ENCODE measurements around the gene ANKRD17. TPM values are rescaled to one million over a fixed set of nuclear protein-coding genes. Genes with fewer than 3 reads are reported as not detected.

The ANKRD17 gene
- total and polyA plus RNA-seq, 2 of the 4 experiments (the other 2 are of a cell fraction) = 28.5 to 75.3 TPM

DNA sequence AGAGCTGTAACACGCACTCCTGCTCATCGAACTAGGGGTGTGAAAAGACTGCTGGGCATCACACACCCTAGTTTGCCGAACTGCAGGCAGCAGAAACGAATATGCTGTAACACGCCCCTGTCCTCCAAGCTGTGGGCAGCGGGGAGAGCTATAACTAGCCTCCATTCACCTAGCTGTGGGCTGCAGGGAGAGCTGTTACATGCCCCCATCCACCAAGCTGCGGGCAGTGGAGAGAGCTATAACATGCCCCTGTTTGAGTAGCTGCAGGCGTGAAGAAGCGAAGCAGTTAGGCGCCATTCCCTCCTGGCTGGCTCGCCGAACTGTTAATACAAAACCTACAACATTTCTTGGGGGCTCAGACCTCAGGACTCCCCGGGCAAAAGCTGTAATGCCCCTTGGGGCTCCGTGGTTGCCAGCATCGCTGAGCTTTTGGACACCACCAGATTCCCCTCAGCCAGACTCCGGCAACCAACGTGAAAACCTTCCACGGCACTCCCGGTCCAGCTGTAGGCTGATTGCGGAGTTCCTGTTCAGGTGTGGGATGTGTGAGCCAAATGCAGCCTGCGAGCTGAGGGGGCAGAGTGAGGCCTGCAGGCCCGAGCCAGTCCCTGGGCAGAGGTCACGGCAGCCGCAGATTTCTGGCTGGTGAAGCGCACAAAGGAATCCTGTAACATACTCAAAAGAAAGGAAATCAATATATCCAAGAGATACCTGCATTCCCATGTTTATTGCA lies 41.1 kb upstream of the ANKRD17 start:
- no peak overlapping the region for H3K14ac ChIP-seq (replicated peaks; ENCODE audit: low read depth, low read length)
- H2BK15ac ChIP-seq (ENCODE audit: low read depth, low read length) = no peak overlapping the region
- no peak overlapping the region for H2AK9ac ChIP-seq (replicated peaks; ENCODE audit: low read depth, low read length, poor library complexity)
- no peak overlapping the region for H3K56ac ChIP-seq (ENCODE audit: extremely low read depth, insufficient read depth, low read length)
- intact Hi-C loops (cut with micrococcal nuclease) = no loop called here
- H4K20me1 ChIP-seq (ENCODE audit: insufficient read depth, low read length) = no peaks in the 10 kb centered on the region
- BruUV-seq (replicated peaks) = no TSS peak
- no peak overlapping the region for H2BK120ac ChIP-seq (ENCODE audit: low read depth, low read length)
- ChIA-PET CTCF (interaction anchor here (0.9 to 1.1 kb wide), 2 partner anchors 9 to 40 kb away, joined by 3 to 4 read pairs; no protein-coding TSS in a partner anchor), POLR2A (ENCODE audit: unreplicated experiment) (no interaction called here)
- no peak overlapping the region for H3K4me3 ChIP-seq (ENCODE audit: insufficient read depth, low read depth, low read length)
- H2BK5ac ChIP-seq (ENCODE audit: low read depth, low read length, poor library complexity, severe bottlenecking) = no peak overlapping the region
- no peak overlapping the region for H3K18ac ChIP-seq (ENCODE audit: low read depth, low read length)
- in situ Hi-C loops (cut with MboI; ENCODE audit: low sequenced_read_pairs) = loop anchor here (25.0 kb wide), 1 partner anchor 813 kb away; no protein-coding TSS in a partner anchor
- H3K23ac ChIP-seq (ENCODE audit: low read depth, low read length) = no peak overlapping the region
- no peak overlapping the region for H3K4me2 ChIP-seq (ENCODE audit: low read depth, low read length)
- TF ChIP-seq RAD21 (IDR thresholded peaks at IDR 0.05; ENCODE audit: low read length) (no peak), BHLHE40 (IDR thresholded peaks at IDR 0.05; ENCODE audit: low read depth, low read length) (no peak), NFE2L2 (IDR thresholded peaks at IDR 0.05; ENCODE audit: low read depth, low read length) (no peak), MAZ (IDR thresholded peaks at IDR 0.05; ENCODE audit: borderline replicate concordance, low read depth, low read length) (no peak), MXI1 (IDR thresholded peaks at IDR 0.05; ENCODE audit: borderline replicate concordance, low read depth, low read length) (no peak), FOS (IDR thresholded peaks at IDR 0.05; ENCODE audit: low read depth, low read length) (no peak), POLR2A (IDR thresholded peaks at IDR 0.05; ENCODE audit: low read depth, low read length) (no peak), MAFK (IDR thresholded peaks at IDR 0.05; ENCODE audit: low read depth, low read length) (no peak)
- TF ChIP-seq, protein P1, sequence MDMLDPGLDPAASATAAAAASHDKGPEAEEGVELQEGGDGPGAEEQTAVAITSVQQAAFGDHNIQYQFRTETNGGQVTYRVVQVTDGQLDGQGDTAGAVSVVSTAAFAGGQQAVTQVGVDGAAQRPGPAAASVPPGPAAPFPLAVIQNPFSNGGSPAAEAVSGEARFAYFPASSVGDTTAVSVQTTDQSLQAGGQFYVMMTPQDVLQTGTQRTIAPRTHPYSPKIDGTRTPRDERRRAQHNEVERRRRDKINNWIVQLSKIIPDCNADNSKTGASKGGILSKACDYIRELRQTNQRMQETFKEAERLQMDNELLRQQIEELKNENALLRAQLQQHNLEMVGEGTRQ (IDR thresholded peaks at IDR 0.05; ENCODE audit: low read depth, low read length) = no peak
- TF ChIP-seq, protein P2, sequence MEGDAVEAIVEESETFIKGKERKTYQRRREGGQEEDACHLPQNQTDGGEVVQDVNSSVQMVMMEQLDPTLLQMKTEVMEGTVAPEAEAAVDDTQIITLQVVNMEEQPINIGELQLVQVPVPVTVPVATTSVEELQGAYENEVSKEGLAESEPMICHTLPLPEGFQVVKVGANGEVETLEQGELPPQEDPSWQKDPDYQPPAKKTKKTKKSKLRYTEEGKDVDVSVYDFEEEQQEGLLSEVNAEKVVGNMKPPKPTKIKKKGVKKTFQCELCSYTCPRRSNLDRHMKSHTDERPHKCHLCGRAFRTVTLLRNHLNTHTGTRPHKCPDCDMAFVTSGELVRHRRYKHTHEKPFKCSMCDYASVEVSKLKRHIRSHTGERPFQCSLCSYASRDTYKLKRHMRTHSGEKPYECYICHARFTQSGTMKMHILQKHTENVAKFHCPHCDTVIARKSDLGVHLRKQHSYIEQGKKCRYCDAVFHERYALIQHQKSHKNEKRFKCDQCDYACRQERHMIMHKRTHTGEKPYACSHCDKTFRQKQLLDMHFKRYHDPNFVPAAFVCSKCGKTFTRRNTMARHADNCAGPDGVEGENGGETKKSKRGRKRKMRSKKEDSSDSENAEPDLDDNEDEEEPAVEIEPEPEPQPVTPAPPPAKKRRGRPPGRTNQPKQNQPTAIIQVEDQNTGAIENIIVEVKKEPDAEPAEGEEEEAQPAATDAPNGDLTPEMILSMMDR (conservative IDR thresholded peaks at IDR 0.05; ENCODE audit: low read depth, low read length) = no peak
- 94% methylated on average over 7 of the region's 25 CpGs; no CpG with 5 or more reads in 1 of the 2 experiments for WGBS, 2 experiments (ENCODE audit: extremely low coverage in 2 of 2, insufficient read length in 1 of 2)
- no peaks in the 10 kb centered on the region for H3K79me1 ChIP-seq (ENCODE audit: low read depth in 1 of 2, low read length in 2 of 2)
- DNase-seq (no peak), ATAC-seq (ENCODE audit: low read depth) (no peak)
- no peak overlapping the region for H2AFZ ChIP-seq (replicated peaks; ENCODE audit: low read length, poor library complexity)
- no peak overlapping the region for H4K8ac ChIP-seq (ENCODE audit: low read depth in 2 of 2, low read length in 2 of 2)
- no peaks in the 10 kb centered on the region for H3K9me1 ChIP-seq (ENCODE audit: insufficient read depth, low read length)
- no peaks in the 10 kb centered on the region for H3K36me3 ChIP-seq (ENCODE audit: control insufficient read depth, insufficient read depth, low read length)
- no peak overlapping the region for H3K27ac ChIP-seq (ENCODE audit: insufficient read depth, low read length)
- no peak overlapping the region for H4K5ac ChIP-seq (ENCODE audit: low read depth, low read length)
- H4K91ac ChIP-seq (ENCODE audit: insufficient read depth, low read depth, low read length) = no peak overlapping the region
- H3K4ac ChIP-seq (ENCODE audit: low read depth, low read length) = no peak overlapping the region
- H3K4me1 ChIP-seq (ENCODE audit: control insufficient read depth, insufficient read depth, low read length) = no peaks in the 10 kb centered on the region
- no peak overlapping the region for H3K9ac ChIP-seq (ENCODE audit: low read depth, low read length)
- H3K9me3 ChIP-seq (ENCODE audit: control insufficient read depth, insufficient read depth, low read length) = no peaks in the 10 kb centered on the region
- no peak overlapping the region for H2BK20ac ChIP-seq (ENCODE audit: low read depth, low read length)
- H3K27me3 ChIP-seq (ENCODE audit: control insufficient read depth, insufficient read depth, low read length) = no peaks in the 10 kb centered on the region
- H2AK5ac ChIP-seq (ENCODE audit: low read depth, low read length) = no peak overlapping the region
- dilution Hi-C loops (cut with HindIII; ENCODE audit: low sequenced_read_pairs, unreplicated experiment) = no loop called here

Data from IMR-90 (cell line).